ENCODE data around the gene GNG7. TPM values are rescaled to one million over a fixed set of nuclear protein-coding genes. Genes with fewer than 3 reads are reported as not detected.
"Not testable (repeated sequence)": the region's sequence is repeated elsewhere in the genome, so short reads cannot be mapped to it uniquely, and the experiment has no call there.

Gene GNG7
- total and polyA plus RNA-seq, 12 donors = 0.83 to 16.5 (median 7.8) TPM

- TF ChIP-seq CTCF (IDR thresholded peaks at IDR 0.05) = peak in 1 of 6 experiments; percentile 12
- peak; percentile 100 for TF ChIP-seq POLR2A (IDR thresholded peaks at IDR 0.05)
- WGBS, 4 donors = 1% methylated on average over 14 to 69 of the region's 70 CpGs
- Histone ChIP-seq H3K9me3 (replicated peaks in 1 of 3) (no peaks in the 10 kb centered on the region), H3K4me3 (peak within 1 kb of the TSS; percentile 59 to 91 (median 73)), H3K4me1 (replicated peaks in 1 of 2) (peaks cover 10 to 17% of the 10 kb centered on the region in 2 donors), H3K27ac (peak within 1 kb of the TSS; percentile 79 to 96 (median 82)), H3K36me3 (replicated peaks in 1 of 2) (peaks cover 0 to 9% of the 10 kb centered on the region in 2 donors), H3K27me3 (no peaks in the 10 kb centered on the region)
- intact Hi-C loops (cut with DNase I) = loop anchor here (2.0 to 10.0 kb wide), 3 partner anchors 66 to 139 kb away; no protein-coding TSS in a partner anchor
- DNase-seq = peak; percentile 98 to 99 (median 99)
Measured at GRCh38 chr19:2475702-2476450, 226.6 kb downstream of the GNG7 start, which contains the start of gene GADD45B. TSS of gene GADD45B (plus strand) at chr19:2476127. CDS start at chr19:2476359, 232 bp downstream.

- Histone ChIP-seq H3K4me3 (peak overlapping the region in 2 of 4 donors; percentile 59 to 83), H3K27me3 (no peaks in the 10 kb centered on the region), H3K36me3 (replicated peaks in 1 of 2) (peaks cover 0 to 9% of the 10 kb centered on the region in 2 donors), H3K9me3 (replicated peaks in 1 of 3) (no peaks in the 10 kb centered on the region), H3K27ac (peak overlapping the region; percentile 79 to 96 (median 82)), H3K4me1 (replicated peaks in 1 of 2) (peaks cover 10 to 17% of the 10 kb centered on the region in 2 donors)
- 0 to 1% (median 1%) methylated on average over 9 to 45 of the region's 45 CpGs for WGBS, 4 donors
- DNase-seq = peak; percentile 62 to 78 (median 67)
- intact Hi-C loops (cut with DNase I) = loop anchor here (2.0 to 10.0 kb wide), 3 partner anchors 67 to 140 kb away; no protein-coding TSS in a partner anchor
- TF ChIP-seq POLR2A (IDR thresholded peaks at IDR 0.05) (no peak), CTCF (IDR thresholded peaks at IDR 0.05) (peak in 2 of 6 experiments; percentile 7 to 20)
Measured at GRCh38 chr19:2475018-2475701, 227.3 kb downstream of the GNG7 start.

DNA sequence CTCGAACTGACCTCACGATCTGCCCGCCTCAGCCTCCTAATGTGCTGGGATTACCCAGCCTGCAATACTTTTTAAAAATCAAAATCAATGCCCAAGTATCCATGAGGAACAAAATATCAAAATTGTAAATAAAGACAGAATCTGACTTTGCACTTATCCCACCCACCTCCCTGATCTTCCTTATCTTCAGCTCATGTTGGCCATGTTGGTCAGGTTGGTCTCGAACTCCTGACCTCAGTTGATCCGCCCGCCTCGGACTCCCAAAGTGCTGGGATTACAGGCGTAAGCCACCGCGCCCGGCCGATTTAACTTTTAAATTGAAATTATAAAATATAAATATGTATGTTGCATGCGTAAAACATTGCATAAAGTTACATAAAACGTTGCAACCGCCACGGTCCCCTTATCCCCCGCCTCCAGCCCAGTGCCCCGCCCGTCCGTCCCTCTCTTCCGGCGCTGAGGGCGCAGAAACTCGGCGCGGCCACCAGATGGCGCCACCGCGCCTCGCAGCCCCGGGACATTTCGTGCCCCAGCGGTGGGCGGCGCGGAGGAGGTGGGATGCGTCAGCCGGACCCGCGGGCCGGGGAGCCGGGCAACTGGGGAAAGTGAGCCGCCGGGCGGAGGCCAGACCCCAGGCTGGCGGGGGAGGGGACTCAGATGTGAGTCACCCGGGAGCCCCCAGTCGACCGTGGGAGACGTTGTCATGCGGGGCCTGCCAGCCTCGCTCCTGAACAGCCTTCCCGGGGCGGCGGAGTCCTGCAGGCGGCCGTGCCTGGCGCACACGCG, 228.1 kb downstream of the GNG7 start:
- H3K4me1 ChIP-seq (replicated peaks in 1 of 2) = peaks cover 10 to 17% of the 10 kb centered on the region in 2 donors
- no peaks in the 10 kb centered on the region for H3K9me3 ChIP-seq (replicated peaks in 1 of 3)
- peak overlapping the region; percentile 79 to 96 (median 82) for H3K27ac ChIP-seq
- DNase-seq = peak; percentile 82 to 88 (median 86)
- intact Hi-C loops (cut with DNase I) = loop anchor here (2.0 to 10.0 kb wide), 4 partner anchors 68 to 140 kb away; no protein-coding TSS in a partner anchor
- peak; percentile 95 to 100 (median 97) for TF ChIP-seq CTCF (IDR thresholded peaks at IDR 0.05)
- peak in 1 of 2 donors; percentile 25 for TF ChIP-seq POLR2A (IDR thresholded peaks at IDR 0.05)
- H3K4me3 ChIP-seq = peak overlapping the region in 2 of 4 donors; percentile 59 to 83
- H3K27me3 ChIP-seq = no peaks in the 10 kb centered on the region
- H3K36me3 ChIP-seq (replicated peaks in 1 of 2) = peaks cover 0 to 9% of the 10 kb centered on the region in 2 donors
- 6 to 12% (median 8%) methylated on average over 22 to 60 of the region's 60 CpGs for WGBS, 4 donors

DNA sequence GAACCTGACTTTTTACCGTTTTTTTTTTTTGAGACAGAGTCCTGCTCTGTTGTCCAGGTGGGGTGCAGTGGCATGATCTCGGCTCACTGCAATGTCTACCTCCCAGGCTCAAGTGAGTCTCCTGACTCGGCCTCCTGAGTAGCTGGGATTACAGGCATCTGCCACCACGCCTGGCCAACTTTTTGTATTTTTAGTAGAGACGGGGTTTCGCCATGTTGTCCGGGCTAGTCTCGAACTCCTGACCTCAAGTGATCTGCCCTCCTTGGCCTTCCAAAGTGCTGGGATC, 232.6 kb downstream of the GNG7 start:
- not testable (repeated sequence) for H3K9me3 ChIP-seq (replicated peaks in 1 of 3); H3K4me1 ChIP-seq (replicated peaks in 1 of 2); H3K27me3 ChIP-seq; H3K27ac ChIP-seq; DNase-seq; H3K36me3 ChIP-seq (replicated peaks in 1 of 2); H3K4me3 ChIP-seq
- intact Hi-C loops (cut with DNase I) = loop anchor here (5.0 to 10.0 kb wide), 2 partner anchors 142 to 145 kb away; no protein-coding TSS in a partner anchor
- WGBS, 4 donors = 83 to 88% (median 86%) methylated on average over 8 of the region's 8 CpGs

All from adrenal gland (tissue), 12 donors.